GM10266 (cell line): ENCODE measurements around the gene EDA2R.

Experiments
- DNase-seq: peaks from one replicate; pipeline ENCODE4 v3.0.0; 2012; ENCODE audit errors: extremely low spot score
- TF ChIP-seq, protein P1 (sequence below): IDR thresholded peaks from 2 replicates; pipeline ENCODE4 v1.5.1; 2012; ENCODE audit warnings: mild to moderate bottlenecking, low read depth; ENCODE audit not compliant: control insufficient read depth, insufficient read depth; ENCODE audit errors: missing control alignments

Gene EDA2R

DNA sequence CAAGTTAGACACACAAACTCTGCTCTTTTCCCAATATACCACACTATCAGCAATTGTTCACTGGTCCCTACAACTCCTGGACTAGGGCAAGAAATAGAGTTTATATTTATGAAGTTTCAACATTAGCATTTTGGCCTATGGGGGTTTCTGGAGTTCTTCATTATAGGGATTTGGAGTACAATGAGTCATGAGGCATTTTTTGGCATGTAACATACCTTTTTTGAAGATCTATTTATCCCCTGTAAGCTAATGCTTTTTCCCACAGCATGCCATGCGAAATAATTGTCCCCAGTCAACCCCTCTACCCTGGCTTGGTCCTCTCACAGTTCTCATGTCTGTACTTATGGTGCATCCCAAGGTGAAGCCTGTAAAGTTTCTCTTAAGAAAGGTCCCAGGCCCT lies 36.7 kb upstream of the EDA2R start:
- no peak for DNase-seq
- TF ChIP-seq, protein P1, sequence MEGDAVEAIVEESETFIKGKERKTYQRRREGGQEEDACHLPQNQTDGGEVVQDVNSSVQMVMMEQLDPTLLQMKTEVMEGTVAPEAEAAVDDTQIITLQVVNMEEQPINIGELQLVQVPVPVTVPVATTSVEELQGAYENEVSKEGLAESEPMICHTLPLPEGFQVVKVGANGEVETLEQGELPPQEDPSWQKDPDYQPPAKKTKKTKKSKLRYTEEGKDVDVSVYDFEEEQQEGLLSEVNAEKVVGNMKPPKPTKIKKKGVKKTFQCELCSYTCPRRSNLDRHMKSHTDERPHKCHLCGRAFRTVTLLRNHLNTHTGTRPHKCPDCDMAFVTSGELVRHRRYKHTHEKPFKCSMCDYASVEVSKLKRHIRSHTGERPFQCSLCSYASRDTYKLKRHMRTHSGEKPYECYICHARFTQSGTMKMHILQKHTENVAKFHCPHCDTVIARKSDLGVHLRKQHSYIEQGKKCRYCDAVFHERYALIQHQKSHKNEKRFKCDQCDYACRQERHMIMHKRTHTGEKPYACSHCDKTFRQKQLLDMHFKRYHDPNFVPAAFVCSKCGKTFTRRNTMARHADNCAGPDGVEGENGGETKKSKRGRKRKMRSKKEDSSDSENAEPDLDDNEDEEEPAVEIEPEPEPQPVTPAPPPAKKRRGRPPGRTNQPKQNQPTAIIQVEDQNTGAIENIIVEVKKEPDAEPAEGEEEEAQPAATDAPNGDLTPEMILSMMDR, result no peak

GRCh38 chrX:66674506-66674905 lies 35.6 kb upstream of the EDA2R start:
- no peak for DNase-seq
- TF ChIP-seq, protein P1, result no peak

DNA sequence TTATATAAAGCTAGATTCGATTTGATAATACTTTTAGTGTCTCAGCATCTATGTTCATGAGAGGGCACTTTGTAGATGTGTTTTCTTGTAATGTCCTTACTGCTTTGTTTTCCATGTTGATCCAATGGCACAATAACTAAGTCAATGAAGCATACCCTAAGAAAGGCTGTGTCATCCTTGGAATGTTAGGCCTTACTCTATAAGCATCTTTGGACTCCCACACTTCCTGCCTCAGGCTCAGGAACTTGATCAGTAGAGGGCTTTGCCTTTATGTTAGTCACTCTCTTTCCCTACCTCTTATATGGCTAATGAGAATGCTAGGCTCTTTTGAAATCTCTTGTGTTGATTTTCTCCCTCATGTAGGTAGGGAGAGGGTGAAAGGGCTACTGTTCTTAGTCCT lies 33.2 kb upstream of the EDA2R start:
- TF ChIP-seq, protein P1, result no peak
- DNase-seq, result no peak

DNA sequence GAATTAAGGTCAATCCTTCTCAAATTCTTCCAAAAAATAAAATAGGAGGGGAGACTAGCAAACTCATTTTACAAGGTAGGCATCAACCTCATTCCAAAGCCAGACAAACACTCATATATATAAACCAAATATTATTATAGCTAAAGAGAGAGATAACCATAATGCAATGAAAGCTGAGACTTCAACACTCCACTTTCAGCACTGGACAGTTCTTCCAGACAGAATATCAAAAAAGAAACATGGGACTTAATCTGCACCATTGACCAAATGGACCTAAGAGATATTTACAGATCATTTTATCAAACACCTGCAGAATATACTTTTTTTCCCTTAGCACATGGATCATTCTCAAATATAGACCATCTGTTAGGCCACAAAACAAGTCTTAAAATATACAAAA lies 15.5 kb upstream of the EDA2R start:
- DNase-seq, result no peak
- TF ChIP-seq, protein P1, result no peak

GRCh38 chrX:66635360-66635759 lies 3.5 kb downstream of the EDA2R start:
- TF ChIP-seq, protein P1, result no peak
- DNase-seq, result no peak

DNA sequence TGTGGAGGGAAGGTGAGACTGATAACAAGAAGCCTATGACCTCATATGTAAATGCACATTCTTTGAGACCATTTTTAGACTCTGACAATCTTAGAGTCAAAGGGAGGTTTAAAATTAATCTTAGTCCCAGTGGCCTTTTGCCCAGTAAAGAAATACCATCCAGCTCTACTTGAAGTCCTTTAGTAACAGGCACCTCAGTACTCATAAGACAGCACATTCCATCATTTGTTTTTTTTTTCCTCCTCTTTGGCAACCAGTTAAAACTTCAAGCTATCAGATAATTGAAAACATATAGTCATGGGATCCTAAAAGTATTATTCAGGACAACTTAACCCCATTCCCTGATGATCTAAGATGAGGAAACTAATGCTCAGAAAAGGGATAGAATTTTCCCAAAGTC lies 4.6 kb downstream of the EDA2R start:
- TF ChIP-seq, protein P1, result no peak
- no peak for DNase-seq

DNA sequence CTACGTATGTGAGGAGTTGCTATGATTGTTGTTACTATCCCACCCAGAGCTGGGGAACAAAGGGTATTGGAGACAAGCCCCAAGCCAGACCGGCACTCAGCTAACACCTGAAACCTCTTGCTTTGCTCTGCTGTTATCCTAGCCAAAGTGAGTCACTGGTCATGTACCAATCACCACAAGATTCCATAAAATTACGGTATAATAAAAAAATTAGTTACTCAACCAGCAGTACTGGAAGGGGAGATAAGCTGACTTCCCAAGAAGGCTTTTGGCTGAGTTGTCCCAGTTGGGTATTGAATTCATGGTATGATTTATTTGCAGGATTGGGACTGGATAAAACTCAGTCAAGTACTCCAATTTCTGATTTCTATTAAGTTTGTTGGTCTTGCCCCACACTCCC lies 5.3 kb downstream of the EDA2R start:
- DNase-seq, result no peak
- TF ChIP-seq, protein P1, result no peak
